Neuronal stem cell (in vitro differentiated cells): Measurements from ENCODE around the gene CTNNA3.

Source experiments
- DNase-seq: peaks from one replicate; pipeline ENCODE4 v3.0.0-alpha.2; 2013; ENCODE audit warnings: low spot score
- H2AFZ ChIP-seq: one replicate; pipeline ENCODE4 v1.6.1; 2013; ENCODE audit warnings: mild to moderate bottlenecking, low read length, inconsistent platforms
- H2AK5ac ChIP-seq: 2 replicates; pipeline ENCODE4 v1.6.1; 2013; ENCODE audit warnings: low read depth, mild to moderate bottlenecking, inconsistent platforms, low read length, moderate library complexity, mixed read lengths
- H2BK120ac ChIP-seq: 2 replicates; pipeline ENCODE4 v1.6.1; 2013; ENCODE audit warnings: low read depth, mild to moderate bottlenecking, inconsistent platforms, low read length, moderate library complexity, mixed read lengths
- H2BK12ac ChIP-seq: one replicate; pipeline ENCODE4 v1.6.1; 2013; ENCODE audit warnings: low read length, inconsistent platforms
- H2BK15ac ChIP-seq: 2 replicates; pipeline ENCODE4 v1.6.1; 2013; ENCODE audit warnings: mild to moderate bottlenecking, low read length, inconsistent platforms, mixed read lengths
- H2BK5ac ChIP-seq: one replicate; pipeline ENCODE4 v1.6.1; 2013; ENCODE audit warnings: inconsistent platforms, mild to moderate bottlenecking, low read length, moderate library complexity
- H3K14ac ChIP-seq: one replicate; pipeline ENCODE4 v1.6.1; 2013; ENCODE audit warnings: low read length, inconsistent platforms
- H3K18ac ChIP-seq: 2 replicates; pipeline ENCODE4 v1.6.1; 2013; ENCODE audit warnings: low read length, inconsistent platforms
- H3K23ac ChIP-seq: 2 replicates; pipeline ENCODE4 v1.6.1; 2013; ENCODE audit warnings: low read depth, mild to moderate bottlenecking, mixed read lengths, low read length, inconsistent platforms; ENCODE audit not compliant: poor library complexity
- H3K27ac ChIP-seq: replicated peaks from 3 replicates; pipeline ENCODE4 v1.5.1; 2013; ENCODE audit warnings: low read length, inconsistent platforms
- H3K27me3 ChIP-seq, 3 experiments: 2 replicates each; pipeline ENCODE4 v1.6.1; 2013; ENCODE audit warnings: low read length in 3 of 3, mild to moderate bottlenecking in 2 of 3, inconsistent platforms in 1 of 3, low read depth in 1 of 3, mixed read lengths in 1 of 3, moderate library complexity in 1 of 3; ENCODE audit not compliant: control insufficient read depth in 3 of 3, insufficient read depth in 3 of 3
- H3K36me3 ChIP-seq, 2 donors: replicated peaks in 1 of 2; 2 replicates each; pipeline ENCODE4 v1.6.1; 2013; ENCODE audit warnings: low read length in 2 of 2; ENCODE audit not compliant: control insufficient read depth in 2 of 2, insufficient read depth in 2 of 2
- H3K4ac ChIP-seq: 2 replicates; pipeline ENCODE4 v1.6.1; 2013; ENCODE audit warnings: inconsistent platforms, mild to moderate bottlenecking, low read length, moderate library complexity
- H3K4me1 ChIP-seq, 2 donors: 1 replicate in 1 of 2; 2 replicates in 1 of 2; pipeline ENCODE4 v1.6.1; 2013; ENCODE audit warnings: low read length in 2 of 2, low read depth in 1 of 2; ENCODE audit not compliant: control insufficient read depth in 2 of 2, insufficient read depth in 1 of 2
- H3K4me2 ChIP-seq: one replicate; pipeline ENCODE4 v1.6.1; 2013; ENCODE audit warnings: mild to moderate bottlenecking, low read length, inconsistent platforms; ENCODE audit not compliant: insufficient read depth, poor library complexity, severe bottlenecking
- H3K4me3 ChIP-seq, 2 donors: 2 replicates each; pipeline ENCODE4 v1.5.1; 2013; ENCODE audit warnings: low read length in 2 of 2, mild to moderate bottlenecking in 2 of 2, inconsistent platforms in 1 of 2, moderate library complexity in 1 of 2
- H3K79me1 ChIP-seq: one replicate; pipeline ENCODE4 v1.6.1; 2013; ENCODE audit warnings: low read depth, mild to moderate bottlenecking, inconsistent platforms, low read length, moderate library complexity
- H3K9ac ChIP-seq: one replicate; pipeline ENCODE4 v1.6.1; 2013; ENCODE audit warnings: mild to moderate bottlenecking, low read depth, low read length, inconsistent platforms; ENCODE audit not compliant: poor library complexity
- H3K9me3 ChIP-seq, 2 donors: replicated peaks in 1 of 2; 2 replicates each; pipeline versions ENCODE3 to v1.6.1; 2013; ENCODE audit warnings: low read length in 2 of 2, mild to moderate bottlenecking in 2 of 2, inconsistent platforms in 1 of 2, low read depth in 1 of 2, mixed read lengths in 1 of 2, moderate library complexity in 1 of 2; ENCODE audit not compliant: control insufficient read depth in 2 of 2, insufficient read depth in 1 of 2
- H4K8ac ChIP-seq: one replicate; pipeline ENCODE4 v1.6.1; 2013; ENCODE audit warnings: low read depth, mild to moderate bottlenecking, inconsistent platforms, low read length, moderate library complexity
- H4K91ac ChIP-seq: one replicate; pipeline ENCODE4 v1.6.1; 2013; ENCODE audit warnings: low read length, low read depth, mild to moderate bottlenecking, inconsistent platforms; ENCODE audit not compliant: poor library complexity
- WGBS, 2 donors: extraction: QIAGEN DNeasy Blood & Tissue Kit; methylation state at CpG; one replicate each; pipeline ENCODE4 v1.1.7; 2013; ENCODE audit warnings: missing lambda C conversion rate in 2 of 2, mixed read lengths in 1 of 2; ENCODE audit not compliant: insufficient read length in 2 of 2, insufficient replicate concordance in 1 of 2; ENCODE audit errors: extremely low coverage in 2 of 2; 5-methylcytosine and 5-hydroxymethylcytosine counted together

CTNNA3 gene

GRCh38 chr10:67603086-67603485, 92.9 kb downstream of the CTNNA3 start:
- Histone ChIP-seq H3K27ac (no peak overlapping the region), H3K14ac (no peak overlapping the region), H3K27me3 (no peaks in the 10 kb centered on the region), H2BK15ac (no peak overlapping the region), H3K79me1 (no peaks in the 10 kb centered on the region), H2BK5ac (no peak overlapping the region), H3K4ac (no peak overlapping the region), H2AFZ (no peak overlapping the region), H2BK120ac (no peak overlapping the region), H3K4me1 (no peaks in the 10 kb centered on the region), H4K8ac (no peak overlapping the region), H2AK5ac (no peak overlapping the region), H3K4me2 (no peak overlapping the region), H4K91ac (no peak overlapping the region), H3K9me3 (peaks cover 0 to 4% of the 10 kb centered on the region in 2 donors), H3K4me3 (no peak overlapping the region), H3K36me3 (no peaks in the 10 kb centered on the region), H3K23ac (no peak overlapping the region), H3K9ac (no peak overlapping the region), H3K18ac (no peak overlapping the region), H2BK12ac (no peak overlapping the region)
- no CpG with 5 or more reads among the region's 8 CpGs for WGBS, 2 donors
- DNase-seq, result no peak

GRCh38 chr10:67602268-67602950, 93.6 kb downstream of the CTNNA3 start:
- no peaks in the 10 kb centered on the region for H3K36me3 ChIP-seq
- H3K9me3 ChIP-seq, result peaks cover 0 to 3% of the 10 kb centered on the region in 2 donors
- H2AFZ ChIP-seq, result no peak overlapping the region
- H3K27ac ChIP-seq, result no peak overlapping the region
- no peak overlapping the region for H2BK5ac ChIP-seq
- H4K8ac ChIP-seq, result no peak overlapping the region
- H2BK120ac ChIP-seq, result no peak overlapping the region
- no CpG with 5 or more reads among the region's 4 CpGs for WGBS, 2 donors
- H3K27me3 ChIP-seq, result no peaks in the 10 kb centered on the region
- no peak overlapping the region for H3K4ac ChIP-seq
- no peak overlapping the region for H3K18ac ChIP-seq
- H3K14ac ChIP-seq, result no peak overlapping the region
- no peak overlapping the region for H2BK15ac ChIP-seq
- no peak overlapping the region for H2AK5ac ChIP-seq
- peaks cover 0 to 2% of the 10 kb centered on the region in 2 donors for H3K4me1 ChIP-seq
- no peak overlapping the region for H2BK12ac ChIP-seq
- no peak overlapping the region for H3K4me2 ChIP-seq
- H4K91ac ChIP-seq, result no peak overlapping the region
- no peak for DNase-seq
- no peaks in the 10 kb centered on the region for H3K79me1 ChIP-seq
- H3K9ac ChIP-seq, result no peak overlapping the region
- H3K4me3 ChIP-seq, result no peak overlapping the region
- no peak overlapping the region for H3K23ac ChIP-seq

GRCh38 chr10:67599597-67599996, 96.4 kb downstream of the CTNNA3 start:
- Histone ChIP-seq H2BK120ac (no peak overlapping the region), H3K4ac (no peak overlapping the region), H3K9me3 (peaks cover 3 to 9% of the 10 kb centered on the region in 2 donors), H2BK5ac (no peak overlapping the region), H2BK15ac (no peak overlapping the region), H2AK5ac (no peak overlapping the region), H3K4me1 (peaks cover 0 to 3% of the 10 kb centered on the region in 2 donors), H3K36me3 (no peaks in the 10 kb centered on the region), H2BK12ac (no peak overlapping the region), H2AFZ (no peak overlapping the region), H3K4me3 (no peak overlapping the region), H3K18ac (no peak overlapping the region), H3K14ac (no peak overlapping the region), H3K4me2 (no peak overlapping the region), H3K9ac (no peak overlapping the region), H3K23ac (no peak overlapping the region), H4K8ac (no peak overlapping the region), H3K27ac (no peak overlapping the region), H3K79me1 (no peaks in the 10 kb centered on the region), H3K27me3 (no peaks in the 10 kb centered on the region), H4K91ac (no peak overlapping the region)
- no peak for DNase-seq

- H2BK12ac ChIP-seq, result no peak overlapping the region
- H3K9me3 ChIP-seq, result peaks cover 3 to 9% of the 10 kb centered on the region in 2 donors
- H2AK5ac ChIP-seq, result no peak overlapping the region
- no peak for DNase-seq
- H3K18ac ChIP-seq, result no peak overlapping the region
- H3K27me3 ChIP-seq, result no peaks in the 10 kb centered on the region
- no peak overlapping the region for H2BK5ac ChIP-seq
- peaks cover 0 to 3% of the 10 kb centered on the region in 2 donors for H3K4me1 ChIP-seq
- H3K4ac ChIP-seq, result no peak overlapping the region
- H2BK15ac ChIP-seq, result no peak overlapping the region
- H3K36me3 ChIP-seq, result no peaks in the 10 kb centered on the region
- no peak overlapping the region for H3K27ac ChIP-seq
- H3K23ac ChIP-seq, result no peak overlapping the region
- no peak overlapping the region for H4K8ac ChIP-seq
- no peak overlapping the region for H2AFZ ChIP-seq
- H3K9ac ChIP-seq, result no peak overlapping the region
- H3K4me2 ChIP-seq, result no peak overlapping the region
- H3K79me1 ChIP-seq, result no peaks in the 10 kb centered on the region
- H4K91ac ChIP-seq, result no peak overlapping the region
- no peak overlapping the region for H3K14ac ChIP-seq
- H2BK120ac ChIP-seq, result no peak overlapping the region
- H3K4me3 ChIP-seq, result no peak overlapping the region
Measured at GRCh38 chr10:67596641-67597040, 99.4 kb downstream of the CTNNA3 start.
